HepG2 (cell line): Measurements from ENCODE around the gene PBX2. TPM values are rescaled to one million over a fixed set of nuclear protein-coding genes. Genes with fewer than 3 reads are reported as not detected.
A peak's percentile ranks its signal among the peaks of the same experiment; 100 is the strongest.

Experiments
- ARHGAP35 ChIP-seq: sonication (generic); formaldehyde crosslinking; IDR thresholded peaks from 2 replicates; pipeline ENCODE4 v1.9.0; 2022; ENCODE audit warnings: mild to moderate bottlenecking, inconsistent platforms, moderate library complexity, missing genetic modification reagents, borderline replicate concordance
- ATF4 ChIP-seq, 2 experiments: fragments of 450-650 bp in 1 of 2; sonication (generic) in 1 of 2; formaldehyde crosslinking; IDR thresholded peaks; 2 replicates each; pipeline versions ENCODE4 v1.5.0 to v1.8.0; 2020 to 2022; ENCODE audit warnings: mild to moderate bottlenecking in 1 of 2, missing genetic modification reagents in 1 of 2
- ETV5 ChIP-seq: IDR thresholded peaks from 2 replicates; pipeline ENCODE4 v1.6.1; 2018; ENCODE audit warnings: missing biosample characterization, missing genetic modification reagents, inconsistent platforms, borderline replicate concordance
- HDAC6 ChIP-seq: fragments of 200-600 bp; sonication (generic); IDR thresholded peaks from 2 replicates; pipeline ENCODE4 v1.7.0; 2017; ENCODE audit warnings: mild to moderate bottlenecking, antibody characterized with exemption, low read length, low read depth
- KLF12 ChIP-seq: sonication (generic); formaldehyde crosslinking; IDR thresholded peaks from 2 replicates; pipeline ENCODE4 v1.4.0; 2020; ENCODE audit warnings: missing genetic modification reagents, borderline replicate concordance
- LCORL ChIP-seq, 2 experiments: fragments of 450-650 bp in 1 of 2; sonication (generic) in 1 of 2; formaldehyde crosslinking in 1 of 2; IDR thresholded peaks; 2 replicates each; pipeline versions ENCODE4 v1.5.0 to v1.6.1; 2017 to 2020; ENCODE audit warnings: antibody characterized with exemption in 1 of 2, missing genetic modification reagents in 1 of 2
- MEIS1 ChIP-seq: sonication (generic); formaldehyde crosslinking; IDR thresholded peaks from 2 replicates; pipeline ENCODE4 v1.9.0; 2021; ENCODE audit warnings: mild to moderate bottlenecking, missing genetic modification reagents, moderate library complexity, borderline replicate concordance
- YY1 ChIP-seq: IDR thresholded peaks from 2 replicates; pipeline ENCODE4 v1.6.1; 2011; ENCODE audit warnings: low read length, low read depth, moderate library complexity, mild to moderate bottlenecking; ENCODE audit not compliant: insufficient read depth, insufficient replicate concordance
- ZMYM2 ChIP-seq: sonication (generic); formaldehyde crosslinking; IDR thresholded peaks from 2 replicates; pipeline ENCODE4 v1.8.0; 2022; ENCODE audit warnings: mild to moderate bottlenecking, missing genetic modification reagents
- ZNF484 ChIP-seq: sonication (generic); formaldehyde crosslinking; IDR thresholded peaks from 2 replicates; pipeline ENCODE4 v1.5.1; 2020; ENCODE audit warnings: mild to moderate bottlenecking, low read depth, missing genetic modification reagents, borderline replicate concordance
- ZNF558 ChIP-seq: sonication (generic); formaldehyde crosslinking; IDR thresholded peaks from 2 replicates; pipeline ENCODE4 v1.9.0; 2022; ENCODE audit warnings: mild to moderate bottlenecking, missing genetic modification reagents, borderline replicate concordance
- ZNF576 ChIP-seq: sonication (generic); formaldehyde crosslinking; IDR thresholded peaks from 2 replicates; pipeline ENCODE4 v1.4.0; 2020; ENCODE audit warnings: mild to moderate bottlenecking, missing genetic modification reagents
- ZNF607 ChIP-seq: sonication (generic); formaldehyde crosslinking; IDR thresholded peaks from 2 replicates; pipeline ENCODE4 v1.5.1; 2020; ENCODE audit warnings: missing genetic modification reagents, mild to moderate bottlenecking, borderline replicate concordance
- ZNF713 ChIP-seq: sonication (generic); formaldehyde crosslinking; IDR thresholded peaks from 2 replicates; pipeline ENCODE4 v1.4.0; 2020; ENCODE audit warnings: mild to moderate bottlenecking, missing genetic modification reagents
- polyA plus RNA-seq, 8 experiments: library from polyadenylated mRNA; depleted of rRNA in 3 of 8; stranded (reverse) in 7 of 8; unstranded in 1 of 8; fragments of >200 nt; fragmentation: Illumina TruSeq in 4 of 8; extraction: Trizol in 4 of 8; gene quantifications; 2 replicates each; pipeline versions ENCODE4 v1.2.1 to v1.2.3, GENCODE V29; 2011 to 2016; ENCODE audit warnings: low read depth in 4 of 8, missing spikeins in 1 of 8, mixed read lengths in 1 of 8; ENCODE audit not compliant: insufficient read depth in 1 of 8
- total RNA-seq, 5 experiments: library from RNA; depleted of rRNA; stranded (reverse); fragments of >200 nt; fragmentation: Illumina TruSeq; extraction: Trizol; gene quantifications; 2 replicates each; pipeline ENCODE4 v1.2.3, GENCODE V29; 2016; ENCODE audit warnings: low read depth in 1 of 5
- TF ChIP-seq, protein P1 (sequence below): sonication (generic); formaldehyde crosslinking; IDR thresholded peaks from 2 replicates; pipeline ENCODE4 v1.8.0; 2022; ENCODE audit warnings: mild to moderate bottlenecking, missing genetic modification reagents, moderate library complexity
- TF ChIP-seq, protein P2 (sequence below): sonication (generic); formaldehyde crosslinking; IDR thresholded peaks from 2 replicates; pipeline ENCODE4 v1.4.0; 2020; ENCODE audit warnings: missing genetic modification reagents, low read depth, mild to moderate bottlenecking, borderline replicate concordance
- TF ChIP-seq, protein P3 (sequence below): sonication (generic); formaldehyde crosslinking; IDR thresholded peaks from 2 replicates; pipeline ENCODE4 v1.5.1; 2020; ENCODE audit warnings: missing genetic modification reagents, mild to moderate bottlenecking, borderline replicate concordance
- TF ChIP-seq, protein P4 (sequence below): sonication (generic); formaldehyde crosslinking; IDR thresholded peaks from 2 replicates; pipeline ENCODE4 v1.4.0; 2020; ENCODE audit warnings: missing genetic modification reagents
- TF ChIP-seq, protein P5 (sequence below): IDR thresholded peaks from 2 replicates; pipeline ENCODE4 v1.6.1; 2012; ENCODE audit warnings: inconsistent platforms

The PBX2 gene
- total and polyA plus RNA-seq, 2 of the 13 experiments (the other 11 are each of a cell fraction or from before 2014, with no cell fraction given): 42.3 to 77.8 TPM

DNA sequence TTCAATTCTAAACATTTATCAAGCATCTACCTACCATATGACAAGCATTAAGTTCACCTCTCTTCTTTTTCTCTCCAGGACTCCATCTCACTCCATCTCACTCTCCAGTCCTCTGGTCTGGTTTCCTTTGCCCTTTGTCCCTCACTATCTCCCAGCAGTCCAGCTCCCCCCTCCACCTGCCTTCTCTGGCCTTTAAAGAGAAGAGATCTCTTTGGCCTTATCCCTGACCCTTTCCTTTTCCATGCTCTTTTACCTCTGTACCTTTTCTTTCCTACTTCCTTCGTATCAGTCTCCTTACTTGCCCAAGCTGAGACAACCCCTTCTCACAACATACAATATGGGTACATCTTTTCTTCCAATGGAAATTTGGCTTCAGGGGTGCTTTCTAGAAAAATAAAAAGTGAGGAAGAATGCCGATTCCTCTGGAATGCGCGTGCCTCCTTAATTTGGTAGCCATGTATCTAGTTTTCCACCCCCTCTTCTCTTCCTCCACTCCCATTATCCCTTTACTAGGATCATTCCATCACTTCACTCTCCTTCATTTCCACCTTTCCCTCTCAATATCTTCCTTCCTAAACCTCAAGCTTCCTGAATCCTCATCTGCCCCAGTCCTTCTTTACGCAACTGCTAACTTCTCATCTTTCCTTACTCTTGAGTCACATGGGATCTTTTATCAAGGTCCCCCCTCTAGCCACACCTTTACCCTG, 13.4 kb downstream of the PBX2 start (continued):
- TF ChIP-seq, protein P1, sequence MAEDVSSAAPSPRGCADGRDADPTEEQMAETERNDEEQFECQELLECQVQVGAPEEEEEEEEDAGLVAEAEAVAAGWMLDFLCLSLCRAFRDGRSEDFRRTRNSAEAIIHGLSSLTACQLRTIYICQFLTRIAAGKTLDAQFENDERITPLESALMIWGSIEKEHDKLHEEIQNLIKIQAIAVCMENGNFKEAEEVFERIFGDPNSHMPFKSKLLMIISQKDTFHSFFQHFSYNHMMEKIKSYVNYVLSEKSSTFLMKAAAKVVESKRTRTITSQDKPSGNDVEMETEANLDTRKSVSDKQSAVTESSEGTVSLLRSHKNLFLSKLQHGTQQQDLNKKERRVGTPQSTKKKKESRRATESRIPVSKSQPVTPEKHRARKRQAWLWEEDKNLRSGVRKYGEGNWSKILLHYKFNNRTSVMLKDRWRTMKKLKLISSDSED (CRISPR knock-in tag): no peak
- TF ChIP-seq ETV5 (CRISPR knock-in tag) (no peak), ZNF607 (no peak), ZMYM2 (CRISPR knock-in tag) (0 out of 2 replicates have a peak, but pooled peaks have one; percentile 43), ARHGAP35 (CRISPR knock-in tag) (no peak), HDAC6 (no peak), KLF12 (CRISPR knock-in tag) (0 out of 2 replicates have a peak, but pooled peaks have one; percentile 30), ZNF576 (CRISPR knock-in tag) (no peak), ZNF484 (CRISPR knock-in tag) (no peak), MEIS1 (CRISPR knock-in tag) (no peak), ATF4 (CRISPR knock-in tag; IDR thresholded peaks at IDR 0.05) (no peak), LCORL (IDR thresholded peaks at IDR 0.05) (no peak; the same call in 1 of the 2 replicates), LCORL (CRISPR knock-in tag; IDR thresholded peaks at IDR 0.05) (no peak), ZNF558 (CRISPR knock-in tag) (no peak), ZNF713 (CRISPR knock-in tag) (no peak), YY1 (no peak)
- TF ChIP-seq, protein P2, sequence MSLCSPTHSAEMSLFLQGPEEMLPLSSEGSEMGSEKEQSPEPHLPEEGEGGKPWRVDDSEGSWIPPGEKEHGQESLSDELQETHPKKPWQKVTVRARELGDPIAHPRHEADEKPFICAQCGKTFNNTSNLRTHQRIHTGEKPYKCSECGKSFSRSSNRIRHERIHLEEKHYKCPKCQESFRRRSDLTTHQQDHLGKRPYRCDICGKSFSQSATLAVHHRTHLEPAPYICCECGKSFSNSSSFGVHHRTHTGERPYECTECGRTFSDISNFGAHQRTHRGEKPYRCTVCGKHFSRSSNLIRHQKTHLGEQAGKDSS (CRISPR knock-in tag): no peak
- TF ChIP-seq, protein P3, sequence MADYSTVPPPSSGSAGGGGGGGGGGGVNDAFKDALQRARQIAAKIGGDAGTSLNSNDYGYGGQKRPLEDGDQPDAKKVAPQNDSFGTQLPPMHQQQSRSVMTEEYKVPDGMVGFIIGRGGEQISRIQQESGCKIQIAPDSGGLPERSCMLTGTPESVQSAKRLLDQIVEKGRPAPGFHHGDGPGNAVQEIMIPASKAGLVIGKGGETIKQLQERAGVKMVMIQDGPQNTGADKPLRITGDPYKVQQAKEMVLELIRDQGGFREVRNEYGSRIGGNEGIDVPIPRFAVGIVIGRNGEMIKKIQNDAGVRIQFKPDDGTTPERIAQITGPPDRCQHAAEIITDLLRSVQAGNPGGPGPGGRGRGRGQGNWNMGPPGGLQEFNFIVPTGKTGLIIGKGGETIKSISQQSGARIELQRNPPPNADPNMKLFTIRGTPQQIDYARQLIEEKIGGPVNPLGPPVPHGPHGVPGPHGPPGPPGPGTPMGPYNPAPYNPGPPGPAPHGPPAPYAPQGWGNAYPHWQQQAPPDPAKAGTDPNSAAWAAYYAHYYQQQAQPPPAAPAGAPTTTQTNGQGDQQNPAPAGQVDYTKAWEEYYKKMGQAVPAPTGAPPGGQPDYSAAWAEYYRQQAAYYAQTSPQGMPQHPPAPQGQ (CRISPR knock-in tag): no peak
- TF ChIP-seq, protein P4, sequence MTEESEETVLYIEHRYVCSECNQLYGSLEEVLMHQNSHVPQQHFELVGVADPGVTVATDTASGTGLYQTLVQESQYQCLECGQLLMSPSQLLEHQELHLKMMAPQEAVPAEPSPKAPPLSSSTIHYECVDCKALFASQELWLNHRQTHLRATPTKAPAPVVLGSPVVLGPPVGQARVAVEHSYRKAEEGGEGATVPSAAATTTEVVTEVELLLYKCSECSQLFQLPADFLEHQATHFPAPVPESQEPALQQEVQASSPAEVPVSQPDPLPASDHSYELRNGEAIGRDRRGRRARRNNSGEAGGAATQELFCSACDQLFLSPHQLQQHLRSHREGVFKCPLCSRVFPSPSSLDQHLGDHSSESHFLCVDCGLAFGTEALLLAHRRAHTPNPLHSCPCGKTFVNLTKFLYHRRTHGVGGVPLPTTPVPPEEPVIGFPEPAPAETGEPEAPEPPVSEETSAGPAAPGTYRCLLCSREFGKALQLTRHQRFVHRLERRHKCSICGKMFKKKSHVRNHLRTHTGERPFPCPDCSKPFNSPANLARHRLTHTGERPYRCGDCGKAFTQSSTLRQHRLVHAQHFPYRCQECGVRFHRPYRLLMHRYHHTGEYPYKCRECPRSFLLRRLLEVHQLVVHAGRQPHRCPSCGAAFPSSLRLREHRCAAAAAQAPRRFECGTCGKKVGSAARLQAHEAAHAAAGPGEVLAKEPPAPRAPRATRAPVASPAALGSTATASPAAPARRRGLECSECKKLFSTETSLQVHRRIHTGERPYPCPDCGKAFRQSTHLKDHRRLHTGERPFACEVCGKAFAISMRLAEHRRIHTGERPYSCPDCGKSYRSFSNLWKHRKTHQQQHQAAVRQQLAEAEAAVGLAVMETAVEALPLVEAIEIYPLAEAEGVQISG (CRISPR knock-in tag): no peak
- TF ChIP-seq, protein P5, sequence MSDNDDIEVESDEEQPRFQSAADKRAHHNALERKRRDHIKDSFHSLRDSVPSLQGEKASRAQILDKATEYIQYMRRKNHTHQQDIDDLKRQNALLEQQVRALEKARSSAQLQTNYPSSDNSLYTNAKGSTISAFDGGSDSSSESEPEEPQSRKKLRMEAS: no peak
